Tibial nerve (tissue), 4 donors: ENCODE results near the gene RNF220.
"Not testable (repeated sequence)": the region's sequence is repeated elsewhere in the genome, so short reads cannot be mapped to it uniquely, and the experiment has no call there.

Source experiments
- CTCF ChIP-seq, 5 experiments: fragments of 200-600 bp in 3 of 5; fragments of 450-650 bp in 2 of 5; sonication (generic) in 3 of 5; IDR thresholded peaks; one replicate each; pipeline ENCODE4 v1.5.1; 2016 to 2019; ENCODE audit warnings: antibody characterized with exemption in 5 of 5, mild to moderate bottlenecking in 3 of 5, moderate library complexity in 2 of 5
- EP300 ChIP-seq, 2 donors: sonication (generic); formaldehyde crosslinking; IDR thresholded peaks; one replicate each; pipeline ENCODE4 v1.6.1; 2017; ENCODE audit warnings: antibody characterized with exemption in 2 of 2, mild to moderate bottlenecking in 1 of 2

GRCh38 chr1:44699375-44699774 lies 294.3 kb downstream of the RNF220 start:
- not testable (repeated sequence) for TF ChIP-seq EP300, CTCF (IDR thresholded peaks at IDR 0.05)
